H1 (cell line): ENCODE results near the gene MACF1. TPM values are rescaled to one million over a fixed set of nuclear protein-coding genes. Genes with fewer than 3 reads are reported as not detected.

Experiments used
- CHD2 ChIP-seq: IDR thresholded peaks from 2 replicates; pipeline ENCODE4 v1.6.1; 2012; ENCODE audit warnings: low read length, improper control_type of control experiment
- CHD7 ChIP-seq: fragments of 300-600 bp; sonication (generic); IDR thresholded peaks from 2 replicates; pipeline ENCODE4 v1.7.1; 2012; ENCODE audit warnings: low read length, moderate library complexity, mild to moderate bottlenecking, inconsistent platforms; ENCODE audit not compliant: insufficient replicate concordance
- HDAC6 ChIP-seq: IDR thresholded peaks from one replicate; pipeline ENCODE4 v1.7.1; 2012; ENCODE audit warnings: low read depth, mild to moderate bottlenecking, inconsistent platforms, low read length, moderate library complexity
- NRF1 ChIP-seq: IDR thresholded peaks from 2 replicates; pipeline ENCODE4 v1.6.1; 2011; ENCODE audit warnings: mild to moderate bottlenecking, low read depth, low read length, improper control_type of control experiment
- POLR2AphosphoS5 ChIP-seq: IDR thresholded peaks from 2 replicates; pipeline ENCODE4 v1.6.1; 2011; ENCODE audit warnings: low read depth, low read length
- SIRT6 ChIP-seq: IDR thresholded peaks from one replicate; pipeline ENCODE4 v1.7.1; 2012; ENCODE audit warnings: low read length, inconsistent platforms
- SRF ChIP-seq: IDR thresholded peaks from 2 replicates; pipeline ENCODE4 v1.6.1; 2011; ENCODE audit warnings: mild to moderate bottlenecking, low read depth, low read length, moderate library complexity
- SUZ12 ChIP-seq: fragments of 200-600 bp; sonication (generic); IDR thresholded peaks from 2 replicates; pipeline ENCODE4 v1.6.1; 2012; ENCODE audit warnings: mild to moderate bottlenecking, inconsistent platforms, low read length, moderate library complexity, mixed read lengths
- polyA plus RNA-seq, 7 experiments: library from polyadenylated mRNA; depleted of rRNA in 3 of 7; stranded (reverse) in 5 of 7; unstranded in 2 of 7; fragments of >200 nt in 5 of 7; fragments of 200-250 nt in 2 of 7; gene quantifications; 1 replicate in 5 of 7; 2 replicates in 1 of 7; 4 replicates in 1 of 7; pipeline versions ENCODE4 v1.2.1 to v1.2.3, GENCODE V29; 2011 to 2013; ENCODE audit warnings: missing spikeins in 2 of 7, mixed read lengths in 2 of 7
- total RNA-seq: library from RNA; stranded (reverse); fragmentation: NEBNext Ultra II Directional; extraction: Animal tissue kit (Norgen Biotek cat#: 25700); gene quantifications from 2 replicates; pipeline ENCODE4 v1.2.1, GENCODE V29; 2021

Gene MACF1
- total and polyA plus RNA-seq, 2 of the 8 experiments (the other 6 are each of a cell fraction or from before 2014, with no cell fraction given), result 59.8 to 285 TPM

- TF ChIP-seq CHD2 (no peak), SUZ12 (no peak), CHD7 (no peak), HDAC6 (no peak), SRF (no peak), SIRT6 (no peak), POLR2AphosphoS5 (no peak), NRF1 (no peak)
Measured at GRCh38 chr1:39321979-39322378, 117.5 kb downstream of the MACF1 start (continued).
